Stimulated activated naive CD8-positive, alpha-beta T cell treated with anti-CD3 and anti-CD28 coated beads, Interleukin-15, amount 100 ng/mL, for 72 hours (primary cell): ENCODE results near the gene ZBTB22.
"Not testable (repeated sequence)": the region's sequence is repeated elsewhere in the genome, so short reads cannot be mapped to it uniquely, and the experiment has no call there.

Experiments used
- ATAC-seq: fragments of 150-1000 bp; cut with Tn5 transposase; 2 replicates; pipeline ENCODE4 v1.10.0; 2021; ENCODE audit warnings: mild to moderate bottlenecking, moderate library complexity
- DNase-seq, 2 donors: peaks; one replicate each; pipeline ENCODE4 v3.0.0; 2021 to 2022
- H3K27ac Mint-ChIP-seq, 2 donors: one replicate each; pipeline ENCODE4 v1.8.0; 2022; ENCODE audit warnings: mild to moderate bottlenecking in 2 of 2, mixed read lengths in 2 of 2, moderate library complexity in 2 of 2
- H3K27me3 Mint-ChIP-seq: one replicate; pipeline ENCODE4 v1.8.0; 2022; ENCODE audit warnings: mixed read lengths
- H3K4me1 Mint-ChIP-seq: one replicate; pipeline ENCODE4 v1.8.0; 2022; ENCODE audit warnings: mild to moderate bottlenecking, mixed read lengths
- H3K4me3 Mint-ChIP-seq, 2 donors: one replicate each; pipeline ENCODE4 v1.8.0; 2022; ENCODE audit warnings: mild to moderate bottlenecking in 2 of 2, mixed read lengths in 2 of 2, moderate library complexity in 1 of 2
- H3K9me3 Mint-ChIP-seq, 2 donors: one replicate each; pipeline ENCODE4 v1.8.0; 2022; ENCODE audit warnings: mixed read lengths in 2 of 2

The ZBTB22 gene

GRCh38 chr6:33297406-33297955 is 20.1 kb downstream of the ZBTB22 start:
- Mint-ChIP-seq H3K4me3 (peak overlapping the region; percentile 56 to 100), H3K27me3 (no peaks in the 10 kb centered on the region), H3K4me1 (peaks cover 49% of the 10 kb centered on the region), H3K9me3 (no peaks in the 10 kb centered on the region), H3K27ac (peak overlapping the region in 1 of 2 donors; percentile 72)
- DNase-seq (no peak), ATAC-seq (no peak)

DNA sequence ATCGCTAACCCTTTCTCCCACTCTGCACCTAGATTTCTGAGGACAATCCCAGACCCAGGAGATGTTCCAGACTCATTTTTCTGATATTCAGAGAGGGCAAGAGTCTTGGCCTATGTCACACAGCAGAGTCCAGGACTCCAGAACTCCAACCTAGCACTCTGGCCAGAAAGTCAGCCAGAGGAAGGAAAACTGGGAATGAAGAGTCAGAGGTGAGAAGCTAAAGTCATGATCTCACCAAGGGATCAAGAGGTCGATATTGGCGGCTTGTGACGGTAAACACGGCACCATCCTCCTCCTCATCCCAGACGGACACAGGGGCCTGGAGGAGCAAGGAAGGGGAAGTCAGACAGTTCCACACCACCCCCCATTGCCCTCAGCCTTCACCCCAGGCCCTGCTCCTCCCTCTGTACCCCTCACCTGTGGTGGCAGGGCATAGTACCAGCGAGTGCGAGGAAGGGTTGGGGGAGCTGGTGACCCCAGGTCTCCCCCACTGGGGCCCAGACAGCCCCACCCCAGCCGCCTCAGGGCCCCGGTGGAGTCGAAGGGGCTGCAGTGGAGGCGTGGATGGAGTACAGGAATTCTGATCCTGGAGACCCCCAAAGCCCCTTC is 20.6 kb downstream of the ZBTB22 start:
- Mint-ChIP-seq H3K27ac (peak overlapping the region; percentile 31 to 72), H3K4me1 (peaks cover 49% of the 10 kb centered on the region), H3K27me3 (no peaks in the 10 kb centered on the region), H3K4me3 (peak overlapping the region; percentile 56 to 100), H3K9me3 (no peaks in the 10 kb centered on the region)
- DNase-seq (no peak), ATAC-seq (no peak)

DNA sequence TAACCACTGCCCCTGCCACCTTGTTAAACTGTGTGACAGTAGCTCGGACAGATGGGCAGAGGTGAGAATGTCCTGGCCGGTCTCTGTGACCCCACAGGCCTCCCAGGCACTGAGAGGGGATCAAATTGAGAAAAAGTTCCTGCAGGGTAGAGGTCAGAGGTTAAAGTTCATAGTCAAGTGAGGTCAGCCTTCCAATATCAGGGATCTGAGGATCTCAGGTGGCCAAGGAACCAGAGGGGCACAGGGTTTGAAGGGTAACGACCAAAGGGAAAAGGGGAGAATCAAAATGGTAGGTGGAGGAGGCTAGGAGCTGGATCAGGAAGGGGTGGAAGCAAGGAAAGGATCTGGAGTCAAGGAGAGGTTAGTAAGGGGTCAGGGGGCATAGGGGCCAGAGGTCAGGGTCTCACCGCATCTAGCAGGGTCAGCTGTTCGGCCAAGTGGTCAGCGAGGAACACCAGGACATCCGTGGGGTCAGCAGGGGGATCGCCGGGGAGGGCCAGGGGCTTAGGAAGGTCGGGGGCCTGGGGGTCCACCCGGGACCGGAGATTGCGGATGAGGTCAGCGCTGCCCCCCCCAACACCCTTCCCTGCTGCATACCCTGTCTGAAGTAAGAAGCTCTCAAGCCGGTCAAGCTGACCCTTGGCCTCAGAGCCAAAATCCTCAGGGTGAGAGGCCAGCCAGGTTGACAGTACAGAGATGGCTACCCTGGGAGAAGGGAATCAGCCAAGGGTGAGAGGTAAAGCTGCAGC is 21.7 kb downstream of the ZBTB22 start:
- Mint-ChIP-seq H3K9me3 (no peaks in the 10 kb centered on the region), H3K27ac (peak overlapping the region; percentile 55 to 56), H3K27me3 (no peaks in the 10 kb centered on the region), H3K4me3 (no peak overlapping the region), H3K4me1 (peaks cover 53% of the 10 kb centered on the region)
- DNase-seq (no peak), ATAC-seq (no peak)

DNA sequence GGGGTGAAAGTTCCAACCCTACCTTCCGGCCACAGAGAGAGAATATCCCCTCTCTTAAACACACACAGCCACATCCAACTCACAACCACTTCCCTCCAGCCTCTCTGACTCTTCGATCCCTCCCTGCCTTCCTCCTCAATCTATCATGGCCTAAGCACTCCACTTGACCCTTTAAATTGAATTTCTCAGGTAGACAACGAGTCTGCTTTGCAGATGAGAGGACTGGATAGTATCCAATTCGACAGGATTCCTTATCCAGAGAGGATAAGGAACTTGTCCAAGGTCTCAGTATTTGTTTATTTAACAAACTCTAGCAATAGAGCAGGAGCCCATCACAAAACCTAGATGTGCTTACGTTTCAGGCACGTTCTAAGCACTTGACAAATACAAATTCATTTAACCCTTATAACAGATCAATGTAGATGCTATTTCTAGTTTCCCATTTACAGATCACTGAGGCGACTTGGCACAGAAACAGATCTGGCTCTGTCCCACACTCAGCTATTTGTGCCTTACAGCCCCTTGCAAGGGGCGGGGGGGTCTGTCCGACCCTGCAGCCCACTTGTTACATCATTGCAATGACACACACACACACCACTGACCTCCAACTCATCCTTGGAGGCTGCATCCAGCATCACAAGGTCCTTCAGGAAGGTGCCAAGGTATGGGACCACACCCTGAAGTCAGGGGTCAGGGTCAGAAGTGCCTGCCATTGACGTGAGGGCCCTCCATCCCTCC is 23.3 kb downstream of the ZBTB22 start:
- H3K27me3 Mint-ChIP-seq, result no peaks in the 10 kb centered on the region

GRCh38 chr6:33292996-33293682 is 24.4 kb downstream of the ZBTB22 start:
- H3K4me1 Mint-ChIP-seq, result peaks cover 58% of the 10 kb centered on the region
- H3K4me3 Mint-ChIP-seq, result no peak overlapping the region
- ATAC-seq, result no peak
- no peaks in the 10 kb centered on the region for H3K27me3 Mint-ChIP-seq
- peak overlapping the region in 1 of 2 donors; percentile 43 for H3K27ac Mint-ChIP-seq
- no peak for DNase-seq
- H3K9me3 Mint-ChIP-seq, result no peaks in the 10 kb centered on the region

More for the DNA sequence above, 23.3 kb downstream of the ZBTB22 start:
- H3K9me3 Mint-ChIP-seq, result no peaks in the 10 kb centered on the region
- H3K4me3 Mint-ChIP-seq, result no peak overlapping the region
- no peak overlapping the region for H3K27ac Mint-ChIP-seq
- peaks cover 51% of the 10 kb centered on the region for H3K4me1 Mint-ChIP-seq
- DNase-seq (no peak), ATAC-seq (no peak)

- Mint-ChIP-seq H3K27ac (peak overlapping the region; percentile 94 to 99), H3K4me3 (peak overlapping the region; percentile 100), H3K4me1 (peaks cover 52% of the 10 kb centered on the region), H3K27me3 (no peaks in the 10 kb centered on the region), H3K9me3 (no peaks in the 10 kb centered on the region)
- no peak for DNase-seq
- no peak for ATAC-seq
Measured at GRCh38 chr6:33290459-33290858, 27.1 kb downstream of the ZBTB22 start.

DNA sequence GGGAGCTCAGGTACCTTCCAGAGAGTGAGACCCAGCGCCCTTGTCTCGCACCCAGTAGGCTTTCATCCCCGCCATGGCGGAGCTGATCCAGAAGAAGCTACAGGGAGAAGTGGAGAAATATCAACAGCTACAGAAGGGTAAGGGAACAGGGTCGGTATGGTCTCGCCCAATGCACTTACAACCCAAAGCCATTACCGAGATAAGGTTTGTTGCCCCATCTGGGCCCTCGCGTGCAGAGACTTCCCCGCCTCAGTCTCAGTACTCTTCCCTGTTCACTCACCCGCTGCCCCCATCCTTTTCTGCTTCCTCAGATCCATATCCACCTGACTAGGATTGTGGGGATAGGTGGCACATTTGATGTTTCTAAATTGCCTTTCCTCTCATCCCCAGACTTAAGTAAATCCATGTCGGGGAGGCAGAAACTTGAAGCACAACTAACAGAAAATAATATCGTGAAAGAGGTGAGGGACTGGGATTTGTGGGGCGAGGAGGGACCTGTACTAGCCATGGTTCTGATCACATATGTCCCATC is 27.7 kb downstream of the ZBTB22 start:
- no peaks in the 10 kb centered on the region for H3K27me3 Mint-ChIP-seq
- H3K4me3 Mint-ChIP-seq, result peak overlapping the region; percentile 100
- ATAC-seq, result peak; percentile 21
- no peak for DNase-seq
- H3K27ac Mint-ChIP-seq, result peak overlapping the region; percentile 94 to 99
- peaks cover 51% of the 10 kb centered on the region for H3K4me1 Mint-ChIP-seq
- H3K9me3 Mint-ChIP-seq, result no peaks in the 10 kb centered on the region

GRCh38 chr6:33288921-33289783 is 28.4 kb downstream of the ZBTB22 start, which contains the start of the genes PFDN6 and WDR46:
Gene PFDN6, plus strand, starts transcription at chr6:33289601. Its CDS starts 256 bp downstream, at chr6:33289857.
Gene WDR46, minus strand, starts transcription at chr6:33289239. Its CDS starts 69 bp downstream, at chr6:33289170.
- peak within 1 kb of the TSS; percentile 94 to 99 for H3K27ac Mint-ChIP-seq
- peak; percentile 77 to 86 for DNase-seq
- H3K27me3 Mint-ChIP-seq, result no peaks in the 10 kb centered on the region
- peaks cover 51% of the 10 kb centered on the region for H3K4me1 Mint-ChIP-seq
- peak; percentile 97 for ATAC-seq
- peak within 1 kb of the TSS; percentile 100 for H3K4me3 Mint-ChIP-seq
- H3K9me3 Mint-ChIP-seq, result no peaks in the 10 kb centered on the region

DNA sequence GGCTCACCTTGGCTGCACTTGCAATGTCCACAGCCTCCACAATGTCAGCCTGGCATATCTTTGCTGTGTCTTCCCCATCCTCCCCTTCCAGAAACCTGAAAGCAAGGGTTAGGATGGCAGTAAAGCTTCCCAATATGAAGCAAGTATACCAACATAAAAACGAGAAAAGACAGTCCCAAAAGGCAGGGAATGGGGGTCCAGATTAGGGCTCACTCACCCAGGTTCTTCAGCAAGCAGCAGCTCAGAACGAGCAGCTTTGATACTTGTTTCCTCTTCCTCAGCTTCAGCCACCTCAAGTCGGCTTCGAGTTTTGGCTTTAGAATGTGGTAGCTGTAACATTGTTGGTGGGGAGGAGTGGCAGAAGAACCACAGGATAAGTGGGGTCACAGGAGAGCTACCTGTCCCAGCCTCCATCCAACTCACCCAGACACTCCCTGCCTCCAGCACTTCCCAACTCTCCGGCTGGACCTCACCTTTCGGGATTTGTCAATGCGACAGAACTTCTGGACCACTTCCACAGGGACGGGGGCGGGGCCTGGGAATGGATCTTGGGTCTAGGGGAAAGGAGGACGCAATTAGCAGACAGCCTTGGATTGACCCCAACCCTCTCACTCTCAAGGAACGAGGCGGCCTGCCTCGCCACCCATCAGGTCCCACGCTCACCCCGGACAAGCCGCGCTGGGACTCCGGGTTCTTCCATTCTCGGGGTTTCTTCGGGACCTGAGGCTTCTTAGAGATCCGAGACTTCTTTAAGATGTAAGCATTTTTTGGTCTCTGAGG is 29.2 kb downstream of the ZBTB22 start:
- H3K27me3 Mint-ChIP-seq, result no peaks in the 10 kb centered on the region
- H3K9me3 Mint-ChIP-seq, result no peaks in the 10 kb centered on the region
- peak overlapping the region; percentile 94 to 99 for H3K27ac Mint-ChIP-seq
- ATAC-seq (peak; percentile 0), DNase-seq (no peak)
- H3K4me3 Mint-ChIP-seq, result peak overlapping the region; percentile 100
- peaks cover 51% of the 10 kb centered on the region for H3K4me1 Mint-ChIP-seq

DNA sequence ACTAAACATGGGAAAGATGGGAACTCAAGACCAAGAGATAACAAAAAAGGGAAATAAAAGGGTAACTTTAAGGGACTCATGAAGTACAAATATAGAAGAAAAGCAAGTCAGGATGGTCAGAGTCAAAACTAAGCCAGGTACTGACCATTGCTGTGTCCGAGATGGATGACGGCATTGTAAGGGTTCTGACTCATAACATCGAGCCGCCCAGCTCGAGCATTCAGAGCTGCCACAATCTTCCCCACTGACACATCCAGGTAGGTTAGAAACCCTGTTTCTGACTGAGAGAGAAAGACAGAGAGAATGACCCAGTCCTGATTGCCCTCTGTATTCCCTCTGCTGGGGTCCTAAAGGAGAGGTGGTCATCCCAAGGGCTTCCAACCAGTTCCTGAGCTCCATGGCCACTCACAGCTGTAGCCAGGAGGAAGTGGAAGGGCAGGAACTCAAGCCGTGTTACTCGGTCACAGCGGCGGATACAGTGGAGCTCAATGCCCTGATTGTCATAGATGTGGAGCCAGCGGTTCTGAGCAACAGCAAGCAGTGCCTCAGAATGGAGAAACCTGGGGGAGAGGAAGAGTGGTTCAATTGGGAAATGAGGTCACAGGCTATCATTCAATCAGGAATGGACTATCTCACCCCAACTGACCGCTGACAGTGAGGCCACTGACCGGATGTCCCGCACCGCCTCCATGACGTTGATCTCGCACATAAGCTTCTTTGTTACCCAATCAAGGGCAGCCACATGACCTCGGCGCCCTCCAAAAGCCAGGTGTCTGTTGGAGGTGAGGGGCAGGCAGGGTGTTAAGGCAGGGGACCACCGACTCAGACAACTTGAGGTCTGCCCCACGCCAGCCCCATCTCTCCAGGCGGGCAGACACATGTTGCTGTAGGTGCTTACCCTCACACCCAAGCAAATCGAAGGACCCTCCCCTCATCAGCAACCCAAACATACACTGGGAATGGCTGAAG is 30.3 kb downstream of the ZBTB22 start:
- peak overlapping the region; percentile 100 for H3K4me3 Mint-ChIP-seq

GRCh38 chr6:33285214-33285613 is 32.3 kb downstream of the ZBTB22 start:
- H3K27ac Mint-ChIP-seq, H3K9me3 Mint-ChIP-seq, ATAC-seq, H3K4me3 Mint-ChIP-seq, H3K27me3 Mint-ChIP-seq, DNase-seq: not testable (repeated sequence)
- H3K4me1 Mint-ChIP-seq, result peaks cover 51% of the 10 kb centered on the region

More for the DNA sequence above, 30.3 kb downstream of the ZBTB22 start:
- Mint-ChIP-seq H3K27ac (peak overlapping the region in 1 of 2 donors; percentile 29), H3K9me3 (no peaks in the 10 kb centered on the region), H3K27me3 (no peaks in the 10 kb centered on the region), H3K4me1 (peaks cover 56% of the 10 kb centered on the region)
- ATAC-seq (no peak), DNase-seq (no peak)

DNA sequence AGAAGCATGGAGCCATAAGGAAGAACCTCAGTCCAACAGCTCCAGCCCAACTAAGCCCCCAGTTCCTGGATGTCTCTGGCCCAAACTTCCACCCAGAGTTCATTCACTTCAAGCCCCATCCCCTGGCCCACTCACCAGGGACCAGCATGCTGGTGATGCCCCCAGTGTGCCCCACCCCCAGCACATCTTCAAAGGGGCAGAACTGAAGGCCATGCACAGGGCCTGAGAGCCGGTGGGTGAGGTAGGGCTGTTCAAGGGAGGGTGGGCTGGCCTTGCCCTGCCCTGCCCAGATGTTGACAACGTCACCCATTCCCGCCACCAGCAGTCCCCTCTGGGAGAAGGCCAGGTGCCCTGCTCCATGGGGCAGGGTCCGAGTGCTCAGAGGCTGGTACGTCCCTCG is 37.0 kb downstream of the ZBTB22 start:
- no peak for DNase-seq
- no peak overlapping the region for H3K4me3 Mint-ChIP-seq

More for the DNA sequence above, 37.0 kb downstream of the ZBTB22 start:
- H3K27me3 Mint-ChIP-seq, result no peaks in the 10 kb centered on the region
- no peaks in the 10 kb centered on the region for H3K9me3 Mint-ChIP-seq
- H3K27ac Mint-ChIP-seq, result peak overlapping the region in 1 of 2 donors; percentile 51
- H3K4me1 Mint-ChIP-seq, result peaks cover 59% of the 10 kb centered on the region
- ATAC-seq, result no peak
